HG02943 (cell line): ENCODE results near the gene ANAPC4.

Source experiments
- ATAC-seq: cut with Tn5 transposase; IDR thresholded peaks from one replicate; pipeline ENCODE4 v1.9.1; 2021; ENCODE audit warnings: mild to moderate bottlenecking, low read depth, moderate library complexity; ENCODE audit not compliant: unreplicated experiment

The ANAPC4 gene

DNA sequence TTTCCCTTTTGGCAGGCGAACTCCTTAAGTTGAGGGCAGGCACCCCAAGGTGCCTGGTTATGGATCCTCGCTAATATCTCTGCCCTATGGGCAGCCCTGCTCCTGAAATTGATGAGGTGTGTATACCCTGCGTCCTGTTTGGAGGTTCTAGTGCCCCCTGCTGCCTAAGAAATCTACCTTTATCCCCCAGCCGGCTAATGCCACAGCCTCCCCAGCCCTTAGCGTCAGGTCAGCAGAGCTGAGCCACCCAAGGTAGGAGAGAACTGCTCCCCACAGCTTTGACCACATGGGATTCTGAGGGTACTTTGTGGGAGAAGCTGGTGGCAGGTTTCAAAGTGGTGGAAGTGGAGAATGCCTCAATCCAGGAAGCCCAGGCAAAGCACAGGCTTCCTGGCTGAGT, 50.8 kb downstream of the ANAPC4 start:
- ATAC-seq = no peak

- no peak for ATAC-seq
Observed at GRCh38 chr4:25430630-25431029, 53.6 kb downstream of the ANAPC4 start.

- ATAC-seq = no peak
Observed at GRCh38 chr4:25433966-25434827, 57.1 kb downstream of the ANAPC4 start.

- no peak for ATAC-seq
Observed at GRCh38 chr4:25437926-25438325, 60.9 kb downstream of the ANAPC4 start.

GRCh38 chr4:25439918-25440477, 62.9 kb downstream of the ANAPC4 start:
- ATAC-seq = peak; percentile 87

DNA sequence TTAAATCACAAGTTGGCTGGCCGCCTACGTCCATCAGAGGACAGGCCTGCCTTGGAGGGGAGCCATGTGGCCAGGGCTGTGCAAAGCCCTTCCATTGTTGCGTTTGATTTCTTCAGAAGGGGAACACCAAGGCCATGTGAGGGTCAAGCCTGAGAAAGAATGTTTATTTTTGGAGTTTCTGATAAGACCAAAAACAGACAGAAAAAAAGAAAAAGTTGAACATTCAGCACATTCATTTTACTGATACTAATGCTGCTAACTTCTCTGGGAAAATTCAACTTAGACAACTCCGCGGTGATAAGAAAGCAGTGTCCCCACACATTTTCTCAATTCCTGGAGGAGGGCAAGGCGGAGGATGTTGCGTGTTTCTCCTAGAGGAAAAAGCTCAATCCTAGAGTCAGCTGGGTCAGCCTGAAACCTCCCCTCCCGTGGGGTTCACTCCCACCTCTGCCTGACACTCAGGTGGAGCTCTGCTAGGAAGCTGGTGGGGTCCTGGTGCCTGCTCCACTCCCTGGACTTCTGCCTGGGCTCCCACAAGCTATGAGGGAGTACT, 63.5 kb downstream of the ANAPC4 start:
- ATAC-seq = no peak

DNA sequence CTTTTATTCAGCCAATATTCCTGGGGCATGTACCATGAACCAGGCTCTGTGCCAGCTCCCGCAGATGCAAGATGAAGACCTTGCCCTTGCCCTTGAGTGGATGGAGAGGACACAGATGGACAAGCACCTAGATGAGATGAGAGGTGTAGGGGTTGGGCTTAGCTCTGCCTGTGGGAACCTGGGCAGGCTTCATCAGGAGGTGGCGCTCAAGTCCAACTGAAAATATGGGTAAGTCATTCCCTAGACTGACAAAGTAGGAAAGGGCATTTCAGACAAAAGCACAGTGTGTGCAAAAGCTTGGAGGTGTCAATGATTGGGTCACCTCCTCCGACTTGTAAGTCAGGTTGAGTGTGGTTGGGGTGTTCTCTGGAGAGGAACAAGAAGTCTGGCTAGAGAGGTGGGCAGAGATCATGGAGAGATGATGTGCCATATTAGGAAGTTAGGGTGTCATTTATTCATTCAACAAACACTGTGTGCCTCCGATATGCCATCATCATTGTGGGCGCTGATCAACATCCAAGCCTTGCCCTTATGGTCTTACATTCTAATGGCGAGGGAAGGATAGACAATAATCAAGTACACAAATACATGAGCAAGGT, 64.6 kb downstream of the ANAPC4 start:
- no peak for ATAC-seq

GRCh38 chr4:25442863-25443307, 65.8 kb downstream of the ANAPC4 start:
- no peak for ATAC-seq

DNA sequence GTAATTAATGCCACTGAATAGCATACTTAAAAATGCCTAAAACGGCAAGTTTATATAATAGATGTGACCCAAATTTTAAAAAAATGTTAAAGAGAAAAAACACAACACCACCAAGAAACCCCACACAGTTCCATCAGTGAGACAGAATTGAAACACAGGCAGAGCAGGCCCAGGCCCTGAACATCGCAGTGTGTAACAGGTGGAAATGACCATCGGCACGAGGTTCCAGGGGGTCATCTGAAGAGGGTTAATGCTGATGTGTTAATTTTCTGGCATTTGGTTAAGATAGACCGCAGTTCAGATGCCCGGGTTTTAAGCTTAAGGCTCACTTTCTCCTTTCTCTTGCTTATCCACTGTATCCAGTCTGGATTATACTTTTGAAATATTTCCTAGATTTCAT, 66.8 kb downstream of the ANAPC4 start:
- ATAC-seq = no peak

- no peak for ATAC-seq
Observed at GRCh38 chr4:25446611-25447010, 69.5 kb downstream of the ANAPC4 start.

GRCh38 chr4:25448379-25449109, 71.5 kb downstream of the ANAPC4 start:
- no peak for ATAC-seq

- ATAC-seq = no peak
Observed at GRCh38 chr4:25449270-25449669, 72.2 kb downstream of the ANAPC4 start.

DNA sequence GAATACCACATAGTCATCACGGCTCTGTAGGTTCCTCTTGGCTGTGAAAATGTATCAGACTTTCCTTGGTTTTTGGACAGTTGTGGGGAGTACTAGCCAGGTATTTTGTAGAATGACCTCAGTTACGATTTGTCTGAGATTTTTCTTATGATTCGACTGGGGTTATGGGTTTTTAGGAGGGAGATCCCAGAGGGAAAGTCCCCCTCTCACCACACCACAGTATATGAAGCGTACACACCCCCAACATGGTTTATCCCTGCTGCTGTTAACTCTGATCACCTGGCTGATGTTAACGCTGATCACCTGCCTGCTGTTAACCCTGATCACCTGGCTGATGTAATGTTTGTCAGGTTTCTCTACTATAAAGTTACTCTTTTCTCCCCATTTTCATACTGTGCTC, 72.6 kb downstream of the ANAPC4 start:
- ATAC-seq = no peak

DNA sequence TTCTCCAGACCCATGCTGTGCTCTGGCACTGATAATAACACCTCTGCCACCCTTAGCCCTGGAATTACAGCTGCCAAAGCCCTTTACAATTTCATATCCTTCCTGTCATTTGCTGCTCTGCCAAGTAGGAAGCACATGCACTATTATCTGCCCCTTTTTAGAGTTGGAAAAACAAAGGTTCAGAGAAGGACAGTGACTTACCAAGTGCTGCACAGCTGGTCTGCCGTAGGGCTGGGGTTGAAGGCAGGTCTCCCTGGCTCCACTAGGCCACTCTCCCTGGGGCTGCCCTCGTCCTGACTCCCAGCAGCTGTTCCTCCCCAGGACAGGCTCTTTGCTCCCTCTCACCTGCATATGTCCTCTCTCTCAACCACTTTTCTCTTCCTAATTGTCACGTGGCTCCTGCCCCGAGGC, 73.4 kb downstream of the ANAPC4 start:
- no peak for ATAC-seq

DNA sequence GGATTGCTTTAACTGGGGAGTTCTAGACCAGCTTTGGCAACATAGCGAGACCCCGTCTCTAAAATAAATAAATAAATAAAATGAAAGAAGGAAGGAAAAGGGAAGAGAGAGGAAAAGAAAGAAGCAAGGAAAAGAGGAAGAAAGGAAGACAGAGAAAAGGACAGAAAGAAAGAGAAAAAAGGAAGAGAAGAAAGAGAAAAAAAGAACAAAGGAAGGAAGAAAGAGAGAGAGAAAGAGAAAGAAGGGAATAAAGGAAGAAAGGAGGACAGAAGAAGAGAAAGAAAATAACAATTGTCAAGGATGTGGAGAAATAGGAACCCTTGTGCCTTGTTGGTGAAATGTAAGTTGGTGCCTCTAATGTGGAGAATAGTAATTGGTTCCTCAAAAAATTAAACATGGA, 74.6 kb downstream of the ANAPC4 start:
- no peak for ATAC-seq

GRCh38 chr4:25452081-25452480, 75.0 kb downstream of the ANAPC4 start:
- ATAC-seq = no peak

DNA sequence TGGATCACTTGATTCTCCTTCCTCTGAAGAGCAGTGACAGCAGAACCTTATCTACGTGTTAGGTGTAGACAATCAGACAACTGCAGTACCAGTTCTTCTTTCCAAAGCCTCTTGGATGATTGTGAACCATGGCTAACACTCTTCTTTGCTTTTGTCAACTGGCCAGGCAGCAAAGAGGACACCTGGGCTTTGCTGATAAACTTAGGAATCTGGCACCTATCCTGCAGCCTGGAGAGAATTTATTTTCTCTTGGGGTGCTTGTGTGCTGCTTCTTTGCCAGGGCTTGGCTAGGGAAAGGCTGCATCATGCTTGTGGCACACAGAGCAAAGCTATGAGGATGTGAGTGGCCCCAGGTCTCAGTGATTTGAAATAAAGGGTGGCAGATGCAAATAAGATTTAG, 77.4 kb downstream of the ANAPC4 start:
- no peak for ATAC-seq

GRCh38 chr4:25457053-25457715, 80.1 kb downstream of the ANAPC4 start:
- ATAC-seq = no peak

DNA sequence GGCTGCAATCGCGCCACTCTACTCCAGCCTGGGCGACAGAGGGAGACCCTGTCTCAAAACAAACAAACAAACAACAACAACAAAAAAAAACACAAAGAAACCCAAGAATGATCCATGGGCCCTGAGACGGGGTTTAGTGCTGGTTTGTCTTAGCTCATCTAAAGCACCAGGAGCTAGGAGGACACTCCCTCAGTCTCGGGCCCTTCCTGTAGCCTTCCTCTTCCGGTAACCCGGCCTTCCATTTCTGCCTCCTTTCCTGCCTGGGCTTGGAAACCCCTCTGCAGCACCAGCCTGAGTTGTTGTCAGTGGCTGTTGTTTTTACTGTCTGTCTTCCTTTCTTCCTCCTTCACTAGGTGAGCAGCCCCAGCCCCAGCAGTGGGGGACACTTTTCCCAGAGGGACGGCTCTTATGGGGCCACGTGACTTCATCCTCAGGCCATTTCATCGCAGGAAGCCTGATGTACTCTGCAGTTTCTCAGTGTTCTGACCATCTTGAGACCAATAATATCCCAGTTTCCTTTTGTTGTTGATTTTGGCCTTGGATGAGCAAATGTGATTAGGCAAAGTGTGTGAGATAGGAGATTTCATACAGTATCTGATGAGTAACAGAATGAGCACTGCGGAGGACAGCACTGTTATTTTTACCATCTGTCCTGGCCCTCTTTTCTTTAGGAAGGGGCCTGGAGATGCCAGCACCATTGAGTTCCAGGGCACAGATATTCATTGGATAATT, 90.1 kb downstream of the ANAPC4 start:
- ATAC-seq = no peak

- no peak for ATAC-seq
Observed at GRCh38 chr4:25467843-25468242, 90.8 kb downstream of the ANAPC4 start.
